Measurements from ENCODE around the gene AP1M1. TPM values are rescaled to one million over a fixed set of nuclear protein-coding genes. Genes with fewer than 3 reads are reported as not detected.

The AP1M1 gene
- total RNA-seq, 6 experiments from 2014 or later = 44.5 to 102 (median 62.5) TPM

GRCh38 chr19:16225279-16226183, 27.8 kb downstream of the AP1M1 start:
- 100% methylated on average over 2 of the region's 21 CpGs for WGBS (ENCODE audit: insufficient coverage, low coverage, low lambda C conversion rate, missing lambda C conversion rate)

GRCh38 chr19:16226184-16226591, 28.5 kb downstream of the AP1M1 start:
- no peaks in the 10 kb centered on the region for H3K9me3 ChIP-seq
- TF ChIP-seq, protein P1, sequence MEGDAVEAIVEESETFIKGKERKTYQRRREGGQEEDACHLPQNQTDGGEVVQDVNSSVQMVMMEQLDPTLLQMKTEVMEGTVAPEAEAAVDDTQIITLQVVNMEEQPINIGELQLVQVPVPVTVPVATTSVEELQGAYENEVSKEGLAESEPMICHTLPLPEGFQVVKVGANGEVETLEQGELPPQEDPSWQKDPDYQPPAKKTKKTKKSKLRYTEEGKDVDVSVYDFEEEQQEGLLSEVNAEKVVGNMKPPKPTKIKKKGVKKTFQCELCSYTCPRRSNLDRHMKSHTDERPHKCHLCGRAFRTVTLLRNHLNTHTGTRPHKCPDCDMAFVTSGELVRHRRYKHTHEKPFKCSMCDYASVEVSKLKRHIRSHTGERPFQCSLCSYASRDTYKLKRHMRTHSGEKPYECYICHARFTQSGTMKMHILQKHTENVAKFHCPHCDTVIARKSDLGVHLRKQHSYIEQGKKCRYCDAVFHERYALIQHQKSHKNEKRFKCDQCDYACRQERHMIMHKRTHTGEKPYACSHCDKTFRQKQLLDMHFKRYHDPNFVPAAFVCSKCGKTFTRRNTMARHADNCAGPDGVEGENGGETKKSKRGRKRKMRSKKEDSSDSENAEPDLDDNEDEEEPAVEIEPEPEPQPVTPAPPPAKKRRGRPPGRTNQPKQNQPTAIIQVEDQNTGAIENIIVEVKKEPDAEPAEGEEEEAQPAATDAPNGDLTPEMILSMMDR (IDR thresholded peaks at IDR 0.05) = no peak
- no peak for TF ChIP-seq POLR2A (IDR thresholded peaks at IDR 0.05)
- no peaks in the 10 kb centered on the region for H3K27me3 ChIP-seq
- no CpG with 5 or more reads among the region's 16 CpGs for WGBS (ENCODE audit: insufficient coverage, low coverage, low lambda C conversion rate, missing lambda C conversion rate)
- peak in 1 of 3 donors; percentile 45 for DNase-seq
- H3K36me3 ChIP-seq = peaks cover 0 to 73% (median 36%) of the 10 kb centered on the region in 4 donors
- H3K4me1 ChIP-seq = no peaks in the 10 kb centered on the region
- no peak overlapping the region for H3K4me3 ChIP-seq
- no peak for ATAC-seq
- intact Hi-C loops (cut with DNase I) = no loop called here
- no peak overlapping the region for H3K27ac ChIP-seq

More at GRCh38 chr19:16225279-16226183, 27.8 kb downstream of the AP1M1 start:
- H3K9me3 ChIP-seq = no peaks in the 10 kb centered on the region
- H3K36me3 ChIP-seq = peaks cover 0 to 70% (median 39%) of the 10 kb centered on the region in 4 donors
- H3K4me3 ChIP-seq = no peak overlapping the region
- no peak overlapping the region for H3K27ac ChIP-seq
- no peaks in the 10 kb centered on the region for H3K27me3 ChIP-seq
- no peak for TF ChIP-seq POLR2A (IDR thresholded peaks at IDR 0.05)
- TF ChIP-seq, protein P1 (IDR thresholded peaks at IDR 0.05) = no peak
- ATAC-seq = no peak
- DNase-seq = peak in 1 of 3 donors; percentile 48
- no peaks in the 10 kb centered on the region for H3K4me1 ChIP-seq
- intact Hi-C loops (cut with DNase I) = no loop called here

DNA sequence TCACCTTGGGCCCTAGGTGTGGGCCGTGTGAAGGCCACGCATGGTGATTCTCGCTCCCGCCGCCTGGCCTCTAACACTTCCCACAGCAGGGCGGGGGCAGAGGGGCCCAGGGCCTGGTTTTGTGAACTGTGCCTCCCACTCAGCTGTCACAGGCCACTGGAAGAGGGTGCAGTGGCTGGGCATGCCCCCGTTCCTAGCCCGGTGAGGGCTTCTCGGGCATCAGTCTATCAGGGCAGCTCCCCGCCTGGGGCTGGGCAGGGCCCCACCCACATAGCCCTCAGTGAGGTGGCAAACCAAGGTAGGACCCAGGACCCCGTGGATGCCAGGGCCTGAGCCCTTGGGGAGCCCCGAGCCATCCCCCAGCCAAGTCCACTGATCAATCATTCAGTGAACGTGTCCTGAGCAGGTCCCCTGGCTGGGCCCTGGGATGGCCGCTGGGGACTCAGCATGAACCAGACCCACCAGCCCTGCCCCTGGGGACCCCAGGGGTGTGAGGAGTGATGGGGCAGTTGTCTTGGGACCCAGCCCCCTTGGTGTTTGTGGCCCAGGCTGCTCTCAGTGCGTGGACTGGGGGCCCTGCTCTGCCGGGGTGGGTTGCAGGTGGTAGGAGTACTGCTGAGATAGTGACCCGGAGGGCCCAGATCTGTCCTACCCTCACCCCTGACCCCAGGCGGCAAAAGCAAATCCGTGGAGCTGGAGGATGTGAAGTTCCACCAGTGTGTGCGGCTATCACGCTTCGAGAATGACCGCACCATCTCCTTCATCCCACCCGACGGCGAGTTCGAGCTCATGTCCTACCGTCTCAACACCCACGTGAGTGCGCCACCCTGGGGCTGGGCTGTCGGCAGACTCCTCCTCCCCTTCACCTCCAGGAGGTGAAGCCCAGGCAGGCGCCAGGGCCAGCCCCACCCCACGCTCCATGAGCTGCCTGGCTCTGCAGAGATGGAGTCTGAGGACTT, 29.4 kb downstream of the AP1M1 start:
- TF ChIP-seq, protein P1 (IDR thresholded peaks at IDR 0.05) = no peak
- TF ChIP-seq POLR2A (IDR thresholded peaks at IDR 0.05) = no peak
- Histone ChIP-seq H3K27me3 (no peaks in the 10 kb centered on the region), H3K27ac (no peak overlapping the region), H3K36me3 (peaks cover 0 to 83% (median 33%) of the 10 kb centered on the region in 4 donors), H3K9me3 (no peaks in the 10 kb centered on the region), H3K4me1 (no peaks in the 10 kb centered on the region), H3K4me3 (no peak overlapping the region)
- ATAC-seq = peak in 1 of 4 donors; percentile 7
- no peak for DNase-seq
- no CpG with 5 or more reads among the region's 33 CpGs for WGBS (ENCODE audit: insufficient coverage, low coverage, low lambda C conversion rate, missing lambda C conversion rate)
- intact Hi-C loops (cut with DNase I) = no loop called here

DNA sequence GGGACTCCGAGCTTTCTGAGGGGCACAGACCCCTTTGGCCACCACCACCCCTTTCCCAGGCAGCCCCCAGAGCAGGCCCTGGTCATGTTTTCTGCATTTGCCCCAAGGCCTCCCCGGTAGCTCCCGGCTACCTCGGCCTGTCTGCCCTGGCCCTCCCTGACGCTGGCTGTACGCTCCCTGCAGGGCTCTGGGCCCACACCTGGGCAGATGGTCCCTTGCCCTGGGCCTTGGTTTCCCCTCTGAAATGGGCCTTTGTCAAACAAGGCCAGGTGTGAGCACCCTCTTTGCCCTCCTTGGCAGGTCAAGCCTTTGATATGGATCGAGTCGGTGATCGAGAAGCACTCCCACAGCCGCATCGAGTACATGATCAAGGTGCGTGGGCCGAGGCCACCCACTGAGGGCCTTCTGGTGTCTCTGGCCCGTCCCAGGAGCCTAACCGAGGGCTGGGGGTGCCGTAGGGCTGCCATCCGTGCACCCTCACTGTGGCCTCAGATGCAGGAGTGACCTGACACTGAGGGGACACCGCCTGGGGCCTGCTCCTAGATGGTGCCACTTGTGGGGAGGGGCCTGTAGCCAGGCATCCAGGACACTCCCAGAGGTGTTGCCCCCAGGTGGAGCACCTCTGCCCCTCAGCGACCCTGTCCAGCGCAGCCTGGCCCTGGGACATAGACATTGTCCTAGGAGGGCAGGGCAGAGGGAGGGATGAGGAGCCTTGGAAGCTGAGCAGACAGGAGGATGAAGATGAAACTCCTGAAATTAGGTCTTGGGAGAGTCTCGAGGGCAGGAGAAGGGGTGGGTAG, 30.3 kb downstream of the AP1M1 start:
- peaks cover 0 to 87% (median 30%) of the 10 kb centered on the region in 4 donors for H3K36me3 ChIP-seq

More for the DNA sequence above, 30.3 kb downstream of the AP1M1 start:
- ATAC-seq (no peak), DNase-seq (no peak)
- TF ChIP-seq, protein P1 (IDR thresholded peaks at IDR 0.05) = no peak
- no peak for TF ChIP-seq POLR2A (IDR thresholded peaks at IDR 0.05)
- H3K9me3 ChIP-seq = no peaks in the 10 kb centered on the region
- no peak overlapping the region for H3K27ac ChIP-seq
- no peak overlapping the region for H3K4me3 ChIP-seq
- H3K27me3 ChIP-seq = no peaks in the 10 kb centered on the region
- intact Hi-C loops (cut with DNase I) = no loop called here
- H3K4me1 ChIP-seq = no peaks in the 10 kb centered on the region
- 100% methylated on average over 2 of the region's 21 CpGs for WGBS (ENCODE audit: insufficient coverage, low coverage, low lambda C conversion rate, missing lambda C conversion rate)
